HCT116 (cell line): ENCODE results near the gene STK32B. TPM values are rescaled to one million over a fixed set of nuclear protein-coding genes. Genes with fewer than 3 reads are reported as not detected.

Experiments used
- ATAC-seq: fragments of 200-7000 bp; cut with Tn5 transposase; 2 replicates; pipeline ENCODE4 v1.9.1; 2020; ENCODE audit warnings: mild to moderate bottlenecking, moderate library complexity
- BruUV-seq: library from RNA; stranded (reverse); fragments of 400-500 nt; replicated peaks from 2 replicates; lab custom pipeline; 2021; lab: Mats Ljungman, UMichigan
- CTCF ChIA-PET: fragments of 300-600 bp; sonication (Branson Sonifier 250); formaldehyde crosslinking; loops from one replicate; lab custom pipeline; 2021; ENCODE audit warnings: antibody characterized with exemption; lab: Charles Lee
- POLR2A ChIA-PET: fragments of 300-600, 350-600 bp; sonication (Branson Sonifier 250); formaldehyde crosslinking; loops from one replicate; lab custom pipeline; 2021; ENCODE audit warnings: antibody characterized with exemption; lab: Charles Lee
- RAD21 ChIA-PET, 2 experiments: fragments of 300-600 bp; sonication (Branson Sonifier 250); formaldehyde crosslinking; loops; one replicate each; lab custom pipeline; 2023; ENCODE audit warnings: low total read pairs in 2 of 2; ENCODE audit not compliant: uncharacterized antibody in 2 of 2, unreplicated experiment in 2 of 2, low non-redundant PET in 1 of 2; lab: Charles Lee
- DNase-seq: peaks from one replicate; pipeline ENCODE4 v3.0.0-alpha.2; 2010; ENCODE audit warnings: low read depth, low spot score
- H2AFZ ChIP-seq: fragments of 200-600 bp; shearing (Covaris generic), sonication (generic); 2 replicates; pipeline ENCODE4 v1.6.1; 2017; ENCODE audit warnings: low read depth, mixed run types, mixed read lengths, antibody characterized with exemption, low read length; ENCODE audit not compliant: poor library complexity, severe bottlenecking
- H3K27ac ChIP-seq: 2 replicates; pipeline ENCODE4 v1.5.1; 2012; ENCODE audit warnings: low read depth, low read length
- H3K27me3 ChIP-seq: fragments of 200-600 bp; sonication (generic); 2 replicates; pipeline ENCODE4 v1.6.1; 2016; ENCODE audit warnings: mixed run types, low read length, mixed read lengths; ENCODE audit not compliant: insufficient read depth
- H3K36me3 ChIP-seq, 2 experiments: fragments of 200-500 bp in 1 of 2; fragments of 200-600 bp in 1 of 2; sonication (Bioruptor generic) in 1 of 2; sonication (generic) in 1 of 2; 2 replicates each; pipeline versions ENCODE4 v1.5.1 to v1.6.1; 2014 to 2016; ENCODE audit warnings: low read length in 2 of 2, inconsistent platforms in 1 of 2, mixed read lengths in 1 of 2, mixed run types in 1 of 2; ENCODE audit not compliant: insufficient read depth in 2 of 2, control insufficient read depth in 1 of 2
- H3K4me1 ChIP-seq, 2 experiments: fragments of 200-600 bp in 1 of 2; sonication (generic) in 1 of 2; 2 replicates each; pipeline versions ENCODE4 v1.5.1 to v1.6.1; 2012 to 2017; ENCODE audit warnings: low read length in 2 of 2, inconsistent platforms in 1 of 2, mild to moderate bottlenecking in 1 of 2, mixed read lengths in 1 of 2, mixed run types in 1 of 2, moderate library complexity in 1 of 2; ENCODE audit not compliant: insufficient read depth in 2 of 2, control insufficient read depth in 1 of 2
- H3K4me2 ChIP-seq: fragments of 200-600 bp; sonication (generic); 2 replicates; pipeline ENCODE4 v1.6.1; 2017; ENCODE audit warnings: mixed run types, low read length, mixed read lengths
- H3K4me3 ChIP-seq, 2 experiments: fragments of 200-600 bp in 1 of 2; sonication (generic) in 1 of 2; replicated peaks in 1 of 2; 2 replicates each; pipeline ENCODE4 v1.5.1; 2011 to 2016; ENCODE audit warnings: low read length in 2 of 2, control low read depth in 1 of 2, low read depth in 1 of 2, mild to moderate bottlenecking in 1 of 2, mixed read lengths in 1 of 2, mixed run types in 1 of 2
- H3K79me2 ChIP-seq: fragments of 200-600 bp; sonication (generic); 2 replicates; pipeline ENCODE4 v1.6.1; 2017; ENCODE audit warnings: mild to moderate bottlenecking, mixed run types, low read length, moderate library complexity, mixed read lengths; ENCODE audit not compliant: insufficient read depth
- H3K9ac ChIP-seq: fragments of 200-600 bp; sonication (generic); 2 replicates; pipeline ENCODE4 v1.6.1; 2016; ENCODE audit warnings: low read length, mixed read lengths
- H3K9me2 ChIP-seq: fragments of 200-600 bp; sonication (generic), shearing (Covaris generic); 2 replicates; pipeline ENCODE4 v1.6.1; 2017; ENCODE audit warnings: mixed run types, mild to moderate bottlenecking, moderate library complexity; ENCODE audit not compliant: insufficient read depth
- H3K9me3 ChIP-seq, 2 experiments: fragments of 200-500 bp in 1 of 2; fragments of 200-600 bp in 1 of 2; sonication (Bioruptor generic) in 1 of 2; sonication (generic) in 1 of 2; 2 replicates each; pipeline ENCODE4 v1.6.1; 2014 to 2017; ENCODE audit warnings: low read length in 2 of 2, mixed read lengths in 2 of 2, inconsistent platforms in 1 of 2, low read depth in 1 of 2, mild to moderate bottlenecking in 1 of 2, mixed run types in 1 of 2, moderate library complexity in 1 of 2; ENCODE audit not compliant: control insufficient read depth in 1 of 2, insufficient read depth in 1 of 2
- H4K20me1 ChIP-seq: fragments of 200-600 bp; sonication (generic), shearing (Covaris generic); 2 replicates; pipeline ENCODE4 v1.6.1; 2017; ENCODE audit warnings: mixed run types, mild to moderate bottlenecking, moderate library complexity; ENCODE audit not compliant: insufficient read depth
- CBX3 ChIP-seq: IDR thresholded peaks from 2 replicates; pipeline ENCODE4 v1.6.1; 2012; ENCODE audit warnings: low read depth
- ELF1 ChIP-seq: IDR thresholded peaks from 2 replicates; pipeline ENCODE4 v1.6.1; 2012; ENCODE audit warnings: low read depth, borderline replicate concordance
- JUND ChIP-seq: IDR thresholded peaks from 2 replicates; pipeline ENCODE4 v1.6.1; 2012
- MAX ChIP-seq: IDR thresholded peaks from 2 replicates; pipeline ENCODE4 v1.6.1; 2012
- RAD21 ChIP-seq: IDR thresholded peaks from 2 replicates; pipeline ENCODE4 v1.6.1; 2012; ENCODE audit warnings: low read depth, mild to moderate bottlenecking
- SIN3A ChIP-seq: IDR thresholded peaks from 2 replicates; pipeline ENCODE4 v1.6.1; 2012; ENCODE audit warnings: low read depth
- TCF7L2 ChIP-seq: IDR thresholded peaks from 2 replicates; pipeline ENCODE4 v1.7.0; 2011; ENCODE audit warnings: borderline replicate concordance, inconsistent platforms; ENCODE audit not compliant: insufficient read depth, insufficient read length; ENCODE audit errors: extremely low read depth
- ZFX ChIP-seq: fragments of 450-650 bp; IDR thresholded peaks from 2 replicates; pipeline ENCODE4 v1.6.1; 2017
- intact Hi-C: fragments of 100-400 bp; cut with micrococcal nuclease; formaldehyde crosslinking; loops from 2 replicates; pipeline ENCODE4 v1.10.0; 2022
- total RNA-seq: library from RNA; stranded (reverse); gene quantifications from one replicate; pipeline ENCODE4 v1.2.1, GENCODE V29; 2021; ENCODE audit not compliant: unreplicated experiment
- TF ChIP-seq, protein P1 (sequence below): IDR thresholded peaks from 2 replicates; pipeline ENCODE4 v1.6.1; 2011; ENCODE audit warnings: mild to moderate bottlenecking, low read length, moderate library complexity; ENCODE audit not compliant: insufficient replicate concordance; ENCODE audit errors: extremely low read depth
- TF ChIP-seq, protein P2 (sequence below): IDR thresholded peaks from 2 replicates; pipeline ENCODE4 v1.6.1; 2012; ENCODE audit warnings: low read depth
- TF ChIP-seq, protein P3 (sequence below): IDR thresholded peaks from 2 replicates; pipeline ENCODE4 v1.6.1; 2012
- TF ChIP-seq, protein P4 (sequence below), 3 experiments: fragments of 200-600 bp in 1 of 3; sonication (generic) in 1 of 3; IDR thresholded peaks in 2 of 3; conservative IDR thresholded peaks in 1 of 3; 2 replicates each; pipeline ENCODE4 v1.5.1; 2012 to 2017; ENCODE audit warnings: low read depth in 2 of 3, low read length in 2 of 3, antibody characterized with exemption in 1 of 3, borderline replicate concordance in 1 of 3, control low read depth in 1 of 3, mild to moderate bottlenecking in 1 of 3, mixed read lengths in 1 of 3, mixed run types in 1 of 3, moderate library complexity in 1 of 3; ENCODE audit not compliant: insufficient read depth in 1 of 3

Gene STK32B
- total RNA-seq, 1 experiment from 2014 or later = not detected

- H3K27me3 ChIP-seq = peaks cover 25% of the 10 kb centered on the region; the same call in 1 of the 2 replicates
- H3K36me3 ChIP-seq = no peaks in the 10 kb centered on the region
- no peaks in the 10 kb centered on the region for H3K9me2 ChIP-seq
- no peak overlapping the region for H2AFZ ChIP-seq
- H3K9ac ChIP-seq = no peak overlapping the region
- RAD21 ChIA-PET = no interaction called here
- no peaks in the 10 kb centered on the region for H3K79me2 ChIP-seq
- TF ChIP-seq, protein P1, sequence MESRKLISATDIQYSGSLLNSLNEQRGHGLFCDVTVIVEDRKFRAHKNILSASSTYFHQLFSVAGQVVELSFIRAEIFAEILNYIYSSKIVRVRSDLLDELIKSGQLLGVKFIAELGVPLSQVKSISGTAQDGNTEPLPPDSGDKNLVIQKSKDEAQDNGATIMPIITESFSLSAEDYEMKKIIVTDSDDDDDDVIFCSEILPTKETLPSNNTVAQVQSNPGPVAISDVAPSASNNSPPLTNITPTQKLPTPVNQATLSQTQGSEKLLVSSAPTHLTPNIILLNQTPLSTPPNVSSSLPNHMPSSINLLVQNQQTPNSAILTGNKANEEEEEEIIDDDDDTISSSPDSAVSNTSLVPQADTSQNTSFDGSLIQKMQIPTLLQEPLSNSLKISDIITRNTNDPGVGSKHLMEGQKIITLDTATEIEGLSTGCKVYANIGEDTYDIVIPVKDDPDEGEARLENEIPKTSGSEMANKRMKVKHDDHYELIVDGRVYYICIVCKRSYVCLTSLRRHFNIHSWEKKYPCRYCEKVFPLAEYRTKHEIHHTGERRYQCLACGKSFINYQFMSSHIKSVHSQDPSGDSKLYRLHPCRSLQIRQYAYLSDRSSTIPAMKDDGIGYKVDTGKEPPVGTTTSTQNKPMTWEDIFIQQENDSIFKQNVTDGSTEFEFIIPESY = no peak
- TF ChIP-seq CBX3 = no peak
- TF ChIP-seq, protein P2, sequence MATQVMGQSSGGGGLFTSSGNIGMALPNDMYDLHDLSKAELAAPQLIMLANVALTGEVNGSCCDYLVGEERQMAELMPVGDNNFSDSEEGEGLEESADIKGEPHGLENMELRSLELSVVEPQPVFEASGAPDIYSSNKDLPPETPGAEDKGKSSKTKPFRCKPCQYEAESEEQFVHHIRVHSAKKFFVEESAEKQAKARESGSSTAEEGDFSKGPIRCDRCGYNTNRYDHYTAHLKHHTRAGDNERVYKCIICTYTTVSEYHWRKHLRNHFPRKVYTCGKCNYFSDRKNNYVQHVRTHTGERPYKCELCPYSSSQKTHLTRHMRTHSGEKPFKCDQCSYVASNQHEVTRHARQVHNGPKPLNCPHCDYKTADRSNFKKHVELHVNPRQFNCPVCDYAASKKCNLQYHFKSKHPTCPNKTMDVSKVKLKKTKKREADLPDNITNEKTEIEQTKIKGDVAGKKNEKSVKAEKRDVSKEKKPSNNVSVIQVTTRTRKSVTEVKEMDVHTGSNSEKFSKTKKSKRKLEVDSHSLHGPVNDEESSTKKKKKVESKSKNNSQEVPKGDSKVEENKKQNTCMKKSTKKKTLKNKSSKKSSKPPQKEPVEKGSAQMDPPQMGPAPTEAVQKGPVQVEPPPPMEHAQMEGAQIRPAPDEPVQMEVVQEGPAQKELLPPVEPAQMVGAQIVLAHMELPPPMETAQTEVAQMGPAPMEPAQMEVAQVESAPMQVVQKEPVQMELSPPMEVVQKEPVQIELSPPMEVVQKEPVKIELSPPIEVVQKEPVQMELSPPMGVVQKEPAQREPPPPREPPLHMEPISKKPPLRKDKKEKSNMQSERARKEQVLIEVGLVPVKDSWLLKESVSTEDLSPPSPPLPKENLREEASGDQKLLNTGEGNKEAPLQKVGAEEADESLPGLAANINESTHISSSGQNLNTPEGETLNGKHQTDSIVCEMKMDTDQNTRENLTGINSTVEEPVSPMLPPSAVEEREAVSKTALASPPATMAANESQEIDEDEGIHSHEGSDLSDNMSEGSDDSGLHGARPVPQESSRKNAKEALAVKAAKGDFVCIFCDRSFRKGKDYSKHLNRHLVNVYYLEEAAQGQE = no peak
- TF ChIP-seq MAX = no peak
- TF ChIP-seq, protein P3, sequence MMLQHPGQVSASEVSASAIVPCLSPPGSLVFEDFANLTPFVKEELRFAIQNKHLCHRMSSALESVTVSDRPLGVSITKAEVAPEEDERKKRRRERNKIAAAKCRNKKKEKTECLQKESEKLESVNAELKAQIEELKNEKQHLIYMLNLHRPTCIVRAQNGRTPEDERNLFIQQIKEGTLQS = no peak
- TF ChIP-seq SIN3A = no peak
- TF ChIP-seq TCF7L2 = no peak
- no peak for TF ChIP-seq ZFX
- TF ChIP-seq, protein P4, sequence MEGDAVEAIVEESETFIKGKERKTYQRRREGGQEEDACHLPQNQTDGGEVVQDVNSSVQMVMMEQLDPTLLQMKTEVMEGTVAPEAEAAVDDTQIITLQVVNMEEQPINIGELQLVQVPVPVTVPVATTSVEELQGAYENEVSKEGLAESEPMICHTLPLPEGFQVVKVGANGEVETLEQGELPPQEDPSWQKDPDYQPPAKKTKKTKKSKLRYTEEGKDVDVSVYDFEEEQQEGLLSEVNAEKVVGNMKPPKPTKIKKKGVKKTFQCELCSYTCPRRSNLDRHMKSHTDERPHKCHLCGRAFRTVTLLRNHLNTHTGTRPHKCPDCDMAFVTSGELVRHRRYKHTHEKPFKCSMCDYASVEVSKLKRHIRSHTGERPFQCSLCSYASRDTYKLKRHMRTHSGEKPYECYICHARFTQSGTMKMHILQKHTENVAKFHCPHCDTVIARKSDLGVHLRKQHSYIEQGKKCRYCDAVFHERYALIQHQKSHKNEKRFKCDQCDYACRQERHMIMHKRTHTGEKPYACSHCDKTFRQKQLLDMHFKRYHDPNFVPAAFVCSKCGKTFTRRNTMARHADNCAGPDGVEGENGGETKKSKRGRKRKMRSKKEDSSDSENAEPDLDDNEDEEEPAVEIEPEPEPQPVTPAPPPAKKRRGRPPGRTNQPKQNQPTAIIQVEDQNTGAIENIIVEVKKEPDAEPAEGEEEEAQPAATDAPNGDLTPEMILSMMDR (IDR thresholded peaks at IDR 0.05 in 2 of 3, conservative IDR thresholded peaks at IDR 0.05 in 1 of 3; ENCODE audit: borderline replicate concordance in 1 of 3, insufficient read depth in 1 of 3, low read depth in 2 of 3, low read length in 2 of 3) = no peak
- no peak for TF ChIP-seq ELF1
- TF ChIP-seq RAD21 = no peak
- no peak for TF ChIP-seq JUND
- H3K4me1 ChIP-seq = no peaks in the 10 kb centered on the region
- BruUV-seq = no TSS peak
- no peak for DNase-seq
- intact Hi-C loops = no loop called here
- H3K4me2 ChIP-seq = no peak overlapping the region
- H4K20me1 ChIP-seq = no peaks in the 10 kb centered on the region
- POLR2A ChIA-PET = no interaction called here
- H3K9me3 ChIP-seq = no peaks in the 10 kb centered on the region
- ATAC-seq = no peak
- no peak overlapping the region for H3K27ac ChIP-seq
- CTCF ChIA-PET = no interaction called here
- no peak overlapping the region for H3K4me3 ChIP-seq
These were observed 20.4 kb upstream of the STK32B start for GRCh38 chr4:5030927-5031326.
